Stimulated activated CD4-positive, alpha-beta T cell treated with anti-CD3 and anti-CD28 coated beads, Interleukin-4, amount 100 ng/mL, for 4 hours (primary cell): Measurements from ENCODE around the gene BRMS1.
A peak's percentile ranks its signal among the peaks of the same experiment; 100 is the strongest.
"Not testable (repeated sequence)": the region's sequence is repeated elsewhere in the genome, so short reads cannot be mapped to it uniquely, and the experiment has no call there.

Experiments used
- DNase-seq, 2 experiments: peaks; one replicate each; pipeline ENCODE4 v3.0.0-alpha.2; 2020

The BRMS1 gene, protein sequence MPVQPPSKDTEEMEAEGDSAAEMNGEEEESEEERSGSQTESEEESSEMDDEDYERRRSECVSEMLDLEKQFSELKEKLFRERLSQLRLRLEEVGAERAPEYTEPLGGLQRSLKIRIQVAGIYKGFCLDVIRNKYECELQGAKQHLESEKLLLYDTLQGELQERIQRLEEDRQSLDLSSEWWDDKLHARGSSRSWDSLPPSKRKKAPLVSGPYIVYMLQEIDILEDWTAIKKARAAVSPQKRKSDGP

DNA sequence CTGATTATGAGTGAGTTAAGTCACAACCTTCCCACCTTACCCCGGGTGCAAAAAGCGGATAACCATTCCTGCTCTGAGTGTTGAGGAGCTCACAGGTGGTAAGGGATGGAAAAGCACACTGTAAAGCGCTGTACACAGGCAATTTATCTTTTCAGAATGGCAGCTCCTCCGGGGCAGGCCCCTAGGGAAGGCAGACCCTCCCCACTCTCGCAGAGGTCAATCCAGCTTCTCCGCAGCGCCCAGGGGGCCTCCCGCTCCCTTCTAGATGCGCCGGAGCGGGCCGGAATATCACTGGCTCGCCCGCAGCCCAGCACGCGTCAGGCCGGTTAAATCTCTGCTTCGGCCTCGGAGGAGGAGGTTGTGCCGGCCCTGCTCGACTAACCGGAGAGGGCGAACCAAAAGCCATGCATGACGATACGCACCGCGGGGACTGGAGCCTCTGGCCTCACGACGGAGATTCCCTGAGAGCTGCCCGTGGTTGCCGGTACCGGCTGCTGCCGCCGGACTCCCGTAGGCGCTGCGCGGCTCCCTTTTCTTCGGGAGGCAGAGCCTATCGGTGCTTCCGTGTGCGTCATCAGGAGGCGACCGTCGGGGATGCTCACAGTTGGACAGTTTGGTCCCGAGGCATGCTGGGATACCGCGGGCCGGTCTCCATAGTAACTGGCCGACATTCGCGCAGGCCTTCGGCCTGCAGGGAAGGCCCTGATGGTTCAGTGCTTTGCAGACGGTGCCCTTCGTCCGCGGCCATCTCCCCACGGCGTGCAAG is at the start of gene BRMS1:
Gene BRMS1, minus strand, starts transcription at position 555 of the 766 bp plus-strand sequence. CDS start 2,870 bp downstream, outside the sequence.
- peak; percentile 93 to 94 for DNase-seq

DNA sequence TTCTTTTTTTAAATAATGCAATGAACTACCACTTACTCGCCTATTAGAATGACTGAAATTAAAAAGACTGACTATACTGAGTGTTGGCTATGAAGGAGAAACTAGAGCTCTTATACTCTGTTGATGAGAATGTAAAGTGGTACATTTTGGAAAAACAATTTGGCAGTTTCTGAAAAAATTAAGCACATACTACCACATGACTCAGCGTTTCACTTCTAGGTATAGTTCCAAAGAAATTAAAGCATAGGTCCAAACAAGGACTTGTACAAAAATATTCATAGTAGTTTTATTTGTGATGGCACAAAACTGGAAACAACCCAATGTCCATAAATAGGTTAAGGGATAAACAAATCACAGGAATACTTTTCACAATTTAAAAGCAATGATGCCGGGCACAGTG is 49.0 kb upstream of the BRMS1 start:
- no peak for DNase-seq

DNA sequence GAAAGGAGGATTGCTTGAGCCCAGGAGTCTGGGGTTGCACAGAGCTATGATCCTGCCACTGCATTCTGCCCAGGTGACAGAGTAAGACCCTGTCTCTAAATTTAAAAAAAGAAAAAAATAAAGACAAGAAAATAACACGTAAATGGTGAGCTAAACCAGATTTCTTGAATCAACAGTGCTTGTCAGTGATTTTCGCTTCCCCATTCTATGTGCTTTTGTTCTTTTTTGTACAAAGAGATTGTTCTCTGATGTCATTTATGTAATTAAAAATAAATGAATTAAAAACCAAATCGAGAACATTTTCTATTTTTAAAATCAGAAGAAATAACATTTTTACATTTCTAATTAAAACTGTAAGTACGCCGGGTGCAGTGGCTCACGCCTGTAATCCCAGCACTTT is 46.4 kb upstream of the BRMS1 start:
- DNase-seq, result no peak

DNA sequence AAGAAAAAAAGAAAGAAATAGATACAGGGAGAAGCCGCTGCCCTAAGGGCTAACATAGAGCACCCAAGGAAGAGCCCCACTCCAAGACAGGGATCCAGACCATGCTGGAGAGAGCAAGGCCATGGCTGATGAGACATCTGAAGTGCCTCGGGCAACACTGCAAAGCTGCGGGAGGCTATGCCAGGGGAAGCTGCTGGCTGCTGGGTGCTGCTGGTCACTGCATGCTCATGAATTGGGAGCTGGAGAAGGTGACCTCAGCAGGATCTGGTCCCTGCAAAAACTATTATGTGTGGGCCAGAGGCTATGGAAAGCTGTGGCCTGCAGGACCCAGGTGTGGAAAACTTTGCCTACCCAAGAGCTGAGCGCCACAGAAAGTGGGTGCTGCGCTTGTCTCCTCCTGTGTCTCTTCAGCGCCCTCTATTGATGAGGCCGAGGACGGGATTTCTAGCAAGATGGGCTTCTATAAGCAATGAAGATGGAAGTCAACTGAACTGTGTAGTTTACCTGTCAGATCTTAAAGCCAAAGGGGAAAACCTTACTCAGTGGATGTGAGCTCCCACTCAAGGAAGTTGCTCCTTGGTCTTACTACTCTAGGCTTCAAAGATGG is 44.0 kb upstream of the BRMS1 start:
- DNase-seq, result peak; percentile 52 to 70

DNA sequence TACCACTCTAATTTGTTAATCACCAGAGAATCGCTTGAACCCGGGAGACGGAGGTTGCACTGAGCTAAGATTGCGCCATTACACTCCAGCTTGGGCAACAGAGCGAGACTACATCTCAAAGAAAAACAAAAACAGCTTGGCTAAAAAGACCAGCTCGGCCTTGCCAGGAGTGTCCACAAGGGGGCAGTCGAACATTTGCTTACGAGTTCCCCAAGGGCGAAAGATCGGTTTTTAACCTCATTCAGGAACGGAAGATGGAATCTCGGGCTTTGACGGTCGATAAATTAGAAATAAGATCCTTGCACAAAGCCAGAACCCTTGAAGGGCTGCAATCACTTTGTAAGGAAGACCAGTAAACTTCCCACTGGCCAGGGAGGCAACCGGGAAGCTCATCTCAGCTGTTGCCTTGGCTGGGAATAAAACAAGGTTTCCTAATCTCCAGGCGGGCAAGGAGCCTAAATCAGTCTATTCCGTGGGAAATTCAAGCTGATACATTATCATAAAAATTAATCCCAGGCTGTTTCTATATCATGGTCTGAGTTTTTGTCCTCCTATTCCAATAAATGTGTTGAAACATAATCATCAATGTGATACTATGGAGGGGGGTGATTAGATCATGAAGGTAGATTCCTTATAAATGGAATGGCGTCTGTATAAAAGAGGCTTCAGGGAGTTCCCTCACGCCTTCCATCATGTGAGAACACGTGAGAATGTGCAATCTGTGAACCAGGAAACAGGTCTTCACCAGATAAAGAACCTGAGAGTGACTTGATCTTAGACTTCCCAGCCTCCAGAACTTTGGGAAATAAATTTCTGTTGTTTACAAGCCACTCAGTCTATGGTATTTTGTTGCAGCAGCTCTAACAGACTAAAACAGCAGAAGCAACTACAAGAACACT is 41.5 kb upstream of the BRMS1 start:
- peak; percentile 73 to 76 for DNase-seq

DNA sequence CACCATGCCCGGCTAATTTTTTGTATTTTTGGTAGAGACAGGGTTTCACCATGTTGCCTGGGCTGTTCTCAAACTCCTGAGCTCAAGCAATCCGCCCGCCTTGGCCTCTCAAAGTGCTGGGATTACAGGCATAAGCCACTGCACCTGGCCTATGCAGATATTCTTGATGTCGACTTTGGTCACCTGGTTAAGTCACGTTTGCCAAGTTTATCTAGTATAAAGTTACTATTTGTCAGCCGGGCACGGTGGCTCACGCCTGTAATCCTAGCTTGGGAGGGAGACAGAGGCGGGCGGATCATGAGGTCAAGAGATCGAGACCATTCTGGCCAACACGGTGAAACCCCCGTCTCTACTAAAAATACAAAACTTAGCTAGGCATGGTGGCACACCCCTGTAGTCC is 39.4 kb upstream of the BRMS1 start:
- DNase-seq, result not testable (repeated sequence)

DNA sequence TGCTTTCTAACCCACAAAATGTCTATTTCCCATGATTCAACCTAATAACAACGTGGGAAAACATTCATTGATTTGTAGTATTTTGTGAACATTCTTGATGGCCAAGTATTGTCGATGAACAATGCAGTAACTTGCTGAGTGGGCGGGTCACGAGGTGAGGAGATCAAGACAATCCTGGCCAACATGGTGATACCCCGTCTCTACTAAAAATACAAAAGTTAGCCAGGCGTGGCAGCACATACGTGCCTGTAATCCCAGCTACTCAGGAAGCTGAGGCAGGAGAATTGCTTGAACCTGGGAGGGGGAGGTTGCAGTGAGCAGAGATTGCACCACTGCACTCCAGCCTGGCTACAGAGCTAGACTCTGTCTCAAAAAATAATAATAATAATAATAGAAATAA is 35.4 kb upstream of the BRMS1 start:
- DNase-seq, result not testable (repeated sequence)

DNA sequence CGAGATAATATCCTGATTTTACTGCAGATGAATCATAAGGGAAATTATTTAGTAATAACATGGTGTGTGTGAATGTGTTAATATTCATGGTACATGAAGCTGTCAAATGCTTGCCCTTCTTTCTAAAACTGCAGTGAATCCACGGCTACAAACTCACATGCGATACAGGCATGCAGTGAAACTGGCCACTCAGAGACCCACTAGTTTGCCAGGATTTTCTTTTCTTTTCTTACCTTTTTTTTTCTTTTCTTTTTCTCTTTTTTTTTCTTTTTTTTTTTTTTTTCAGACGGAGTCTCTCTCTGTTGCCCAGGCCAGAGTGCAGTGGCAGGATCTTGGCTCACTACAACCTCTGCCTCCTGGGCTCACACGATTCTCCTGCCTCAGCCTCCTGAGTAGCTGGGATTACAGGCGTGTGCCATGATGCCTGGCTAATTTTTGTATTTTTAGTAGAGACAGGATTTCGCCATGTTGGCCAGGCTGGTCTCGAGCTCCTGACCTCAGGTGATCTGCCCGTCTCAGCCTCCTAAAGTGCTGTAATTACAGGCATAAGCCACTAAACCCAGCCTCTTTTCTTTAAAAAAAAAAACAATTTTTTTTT is 28.9 kb upstream of the BRMS1 start:
- not testable (repeated sequence) for DNase-seq

DNA sequence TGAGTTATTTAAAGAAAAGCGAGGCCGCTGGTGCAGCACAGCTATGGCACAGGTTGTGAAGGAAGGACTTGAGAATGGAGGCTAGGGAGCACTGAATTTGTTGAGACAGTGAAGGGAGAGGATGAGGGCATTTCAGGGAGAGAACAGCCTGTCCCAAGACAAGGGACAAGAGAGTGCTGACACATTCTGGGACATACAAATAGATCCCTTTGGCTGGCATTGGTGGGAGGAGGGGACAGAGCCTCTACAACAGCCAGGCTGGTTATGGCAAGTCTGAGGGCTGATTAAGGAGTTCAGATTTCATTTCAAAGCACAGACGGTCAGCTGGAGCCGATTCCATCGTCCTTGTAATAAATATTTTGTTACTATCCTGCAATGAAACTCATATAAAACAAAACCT is 28.4 kb upstream of the BRMS1 start:
- DNase-seq, result no peak

DNA sequence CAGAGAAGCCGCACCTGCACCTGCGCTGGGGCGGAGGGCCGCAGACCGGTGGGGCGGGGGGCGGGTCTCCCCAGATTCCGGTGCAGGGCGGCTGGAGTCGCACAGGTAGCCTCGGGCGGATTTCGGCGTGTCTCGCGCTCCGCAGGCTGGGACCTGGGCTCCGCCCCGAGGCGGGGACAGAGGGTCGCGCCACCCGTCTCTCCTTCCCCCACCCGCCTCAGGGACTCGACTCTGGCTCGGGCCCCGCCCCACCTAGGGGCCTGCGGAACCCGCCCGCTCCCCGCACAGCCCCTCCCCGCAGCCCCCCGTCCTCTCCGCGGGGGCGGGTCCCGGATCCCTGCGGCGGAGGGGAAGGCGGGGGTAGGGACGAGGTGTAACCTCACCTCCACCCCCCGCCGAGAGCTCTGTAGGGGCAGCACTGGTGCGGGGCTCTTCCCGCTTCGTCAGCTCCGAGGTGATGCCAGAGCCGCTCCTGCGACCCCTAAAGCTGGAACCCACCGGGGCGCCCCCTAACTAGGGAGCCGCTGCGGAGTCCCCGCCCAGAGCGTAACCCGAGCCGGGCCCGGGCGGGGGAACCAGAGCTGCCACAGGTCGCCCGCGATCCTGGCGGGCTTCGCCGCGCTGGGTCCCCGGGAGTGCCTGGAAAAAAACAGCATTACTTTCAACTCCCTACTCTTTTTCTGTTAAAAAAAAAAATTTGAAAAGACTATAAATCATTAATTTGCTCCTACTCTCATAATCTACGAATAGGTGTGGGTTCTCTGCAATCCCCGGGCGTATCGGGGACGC is 26.9 kb upstream of the BRMS1 start, which contains the start of gene SLC29A2:
Gene SLC29A2, minus strand, starts transcription at position 134 of the 789 bp plus-strand sequence. CDS start 169 bp downstream, outside the sequence.
- DNase-seq, result peak; percentile 79 to 83

DNA sequence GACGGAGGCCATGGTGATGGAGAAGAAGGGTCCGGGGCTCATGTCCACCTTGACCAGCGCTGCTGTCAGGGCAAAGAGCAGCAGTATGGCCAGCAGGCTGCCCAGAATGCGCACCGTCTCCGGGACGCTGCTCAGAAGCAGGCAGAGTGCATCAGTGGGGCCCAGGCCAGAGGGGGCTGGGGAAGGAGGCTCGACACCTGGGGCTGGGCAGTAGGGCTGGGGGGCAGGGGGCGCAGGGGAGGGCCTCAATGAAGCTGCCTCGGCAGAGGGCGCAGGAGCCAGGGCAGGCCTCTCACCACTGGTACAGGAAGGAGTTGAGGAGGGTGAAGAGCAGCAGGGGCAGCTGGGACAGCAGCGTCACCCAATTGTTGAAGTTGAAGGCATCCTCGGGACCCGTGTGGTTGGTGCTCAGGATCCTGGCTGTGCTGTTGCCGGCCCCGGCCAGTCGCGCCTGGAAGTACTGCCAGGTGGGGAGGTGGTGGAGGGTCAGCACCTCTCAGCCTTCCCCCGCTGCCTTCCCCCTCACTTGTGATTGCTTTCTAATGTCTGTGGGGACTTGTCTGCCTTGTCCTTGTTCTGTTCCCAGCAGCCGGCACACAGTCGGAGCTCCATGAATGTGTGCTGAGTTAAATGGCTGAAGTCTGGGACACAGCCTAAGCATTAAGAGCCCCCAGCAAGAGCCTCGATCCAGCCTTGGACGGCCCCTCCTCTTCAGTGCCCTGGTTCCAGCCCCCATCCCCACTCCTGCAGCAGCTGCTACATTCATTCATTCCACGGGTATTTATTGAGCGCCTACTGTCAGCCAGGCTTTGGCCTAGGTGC is 24.4 kb upstream of the BRMS1 start:
- DNase-seq, result no peak

DNA sequence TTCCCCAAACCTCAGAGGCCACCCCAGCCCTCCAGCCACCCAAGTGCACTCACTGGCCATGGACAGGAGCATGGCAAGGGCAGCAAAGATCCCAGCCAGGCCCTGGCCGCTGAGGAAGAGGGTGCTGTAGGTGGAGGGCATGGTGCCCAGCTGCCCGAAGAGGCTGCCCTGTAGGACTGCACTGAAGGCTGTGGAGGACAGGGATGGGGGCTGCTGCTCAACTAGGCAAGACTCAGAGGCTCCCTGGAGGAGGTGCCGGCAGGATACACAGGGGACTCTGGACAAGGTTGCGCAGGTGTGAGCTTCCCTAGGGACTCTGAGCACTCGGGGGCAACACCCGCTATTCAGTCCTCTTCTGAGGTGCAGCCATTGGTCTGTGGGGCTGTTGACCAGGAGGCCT is 23.6 kb upstream of the BRMS1 start:
- DNase-seq, result no peak

DNA sequence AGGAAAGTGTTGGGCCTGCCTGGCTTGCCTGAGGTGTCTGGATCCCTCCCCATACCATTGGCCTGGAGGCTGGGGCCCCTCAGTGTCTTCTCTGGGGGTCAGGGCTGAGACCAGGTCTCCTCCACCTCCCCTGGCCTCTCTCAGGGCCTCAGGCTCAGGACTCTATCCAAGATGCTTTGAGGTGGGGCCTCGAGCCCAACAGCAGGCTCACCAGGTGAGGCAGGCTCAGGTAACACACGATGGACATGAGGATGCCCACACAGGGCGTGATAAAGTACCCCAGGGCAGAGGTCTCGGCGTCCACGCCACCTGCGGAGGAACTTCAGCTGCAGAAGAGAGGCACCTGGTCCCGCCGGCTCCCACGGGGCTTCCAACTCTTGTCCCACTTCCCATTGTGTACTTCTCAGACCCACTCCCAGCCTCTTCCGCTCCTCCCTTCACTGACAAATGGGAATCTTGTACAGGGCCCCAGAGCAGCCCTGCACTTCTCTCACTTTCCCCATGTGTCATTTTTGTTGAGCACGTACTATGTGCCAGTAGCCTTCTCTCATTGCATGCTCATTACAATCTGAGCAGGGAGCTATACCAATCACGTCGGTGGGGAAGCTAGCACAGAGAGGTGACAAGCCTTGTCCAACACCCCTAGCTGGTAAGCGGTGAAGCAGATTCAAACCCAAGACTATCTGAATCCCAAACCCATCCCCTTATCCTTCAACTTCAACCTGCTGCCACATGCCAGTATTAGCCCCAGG is 22.8 kb upstream of the BRMS1 start:
- no peak for DNase-seq

DNA sequence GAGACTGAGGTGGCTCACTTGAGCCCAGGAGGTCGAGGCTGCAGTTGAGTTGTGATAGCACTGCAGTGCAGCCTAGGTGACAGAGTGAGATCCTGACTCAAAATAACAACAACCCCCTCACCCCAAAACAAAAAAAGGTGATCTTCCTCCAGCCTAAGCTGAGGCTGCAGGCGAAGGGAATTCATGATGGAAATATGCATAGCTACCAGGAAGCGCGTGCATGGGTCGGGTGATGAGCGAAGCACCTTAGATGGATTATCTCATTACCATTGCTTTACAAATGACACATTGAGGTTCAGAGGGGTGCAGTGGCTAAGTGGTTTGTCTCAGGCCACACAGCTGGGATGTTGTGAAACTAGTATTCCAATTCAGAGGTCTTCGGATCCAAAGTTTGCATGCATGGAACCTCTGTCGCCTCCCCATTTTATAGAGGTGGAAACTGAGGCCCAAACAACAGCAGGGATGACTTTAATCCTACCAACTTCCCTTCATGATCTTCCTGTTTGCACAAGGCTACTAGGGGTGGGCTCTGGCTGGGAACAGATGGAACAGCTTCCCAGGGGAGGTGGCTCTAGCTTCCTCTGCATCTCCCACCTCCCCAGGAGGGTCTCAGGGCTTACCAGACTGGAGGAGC is 22.1 kb upstream of the BRMS1 start:
- no peak for DNase-seq

DNA sequence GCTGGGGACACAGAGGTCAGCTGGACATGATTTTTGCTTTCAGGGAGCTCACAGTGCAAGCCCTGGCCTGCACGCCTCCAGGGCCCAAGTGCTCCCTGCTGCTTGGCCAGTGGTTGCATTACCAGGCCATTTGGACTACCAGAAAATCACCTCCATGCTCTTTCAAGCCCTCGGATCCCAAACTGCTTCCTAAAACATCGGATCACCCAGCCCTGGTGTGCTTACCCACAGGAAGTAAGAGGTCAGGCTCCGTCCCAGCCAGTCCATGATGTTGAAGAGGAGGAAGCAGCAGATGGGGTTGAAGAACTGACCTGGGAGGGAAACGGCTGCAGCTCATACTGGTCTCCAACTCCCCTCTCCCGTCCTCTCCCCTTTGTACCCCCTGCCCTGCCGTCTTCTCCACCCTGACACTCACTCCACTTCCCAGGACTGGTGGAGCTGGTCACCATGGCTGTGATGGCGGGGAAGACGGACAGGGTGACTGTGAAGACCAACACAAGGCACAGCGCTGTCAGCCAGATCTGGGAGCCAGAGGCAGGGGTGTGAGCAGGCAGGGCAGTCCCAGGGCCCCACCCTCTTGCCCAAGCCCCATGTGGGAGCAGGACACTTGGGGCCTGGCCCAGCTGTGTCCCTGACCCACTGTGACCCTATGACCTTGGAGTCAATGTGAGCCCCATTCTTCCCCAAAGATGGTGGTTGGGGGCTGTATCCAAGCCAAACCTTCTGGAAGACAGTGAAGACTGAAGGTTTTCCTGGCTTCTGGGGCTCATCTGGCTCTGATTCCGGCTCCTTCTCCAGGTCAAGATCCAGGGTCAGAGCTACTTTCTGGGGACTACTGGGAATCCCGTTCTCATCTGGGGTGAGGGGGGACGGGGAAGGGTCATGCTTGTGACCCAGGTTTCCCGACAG is 21.1 kb upstream of the BRMS1 start:
- no peak for DNase-seq

DNA sequence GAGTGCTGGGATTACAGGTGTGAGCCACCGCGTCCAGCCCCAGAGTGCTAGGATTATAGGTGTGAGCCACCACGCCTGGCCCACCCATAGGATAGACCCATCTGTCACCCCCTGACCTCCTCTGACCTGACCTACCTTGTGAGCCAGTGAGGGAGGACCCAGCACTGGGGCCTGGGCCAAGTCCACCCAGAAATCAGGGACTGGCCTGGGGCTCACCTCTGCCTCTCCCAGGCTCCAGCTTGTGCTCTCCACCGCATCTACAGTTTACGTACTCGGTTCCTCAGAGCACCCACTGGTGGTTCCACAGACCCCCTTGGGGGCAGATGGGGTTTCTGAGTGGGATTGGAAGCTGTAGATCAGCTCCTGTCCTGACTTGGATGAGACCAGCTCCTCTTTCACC is 20.3 kb upstream of the BRMS1 start:
- DNase-seq, result no peak

DNA sequence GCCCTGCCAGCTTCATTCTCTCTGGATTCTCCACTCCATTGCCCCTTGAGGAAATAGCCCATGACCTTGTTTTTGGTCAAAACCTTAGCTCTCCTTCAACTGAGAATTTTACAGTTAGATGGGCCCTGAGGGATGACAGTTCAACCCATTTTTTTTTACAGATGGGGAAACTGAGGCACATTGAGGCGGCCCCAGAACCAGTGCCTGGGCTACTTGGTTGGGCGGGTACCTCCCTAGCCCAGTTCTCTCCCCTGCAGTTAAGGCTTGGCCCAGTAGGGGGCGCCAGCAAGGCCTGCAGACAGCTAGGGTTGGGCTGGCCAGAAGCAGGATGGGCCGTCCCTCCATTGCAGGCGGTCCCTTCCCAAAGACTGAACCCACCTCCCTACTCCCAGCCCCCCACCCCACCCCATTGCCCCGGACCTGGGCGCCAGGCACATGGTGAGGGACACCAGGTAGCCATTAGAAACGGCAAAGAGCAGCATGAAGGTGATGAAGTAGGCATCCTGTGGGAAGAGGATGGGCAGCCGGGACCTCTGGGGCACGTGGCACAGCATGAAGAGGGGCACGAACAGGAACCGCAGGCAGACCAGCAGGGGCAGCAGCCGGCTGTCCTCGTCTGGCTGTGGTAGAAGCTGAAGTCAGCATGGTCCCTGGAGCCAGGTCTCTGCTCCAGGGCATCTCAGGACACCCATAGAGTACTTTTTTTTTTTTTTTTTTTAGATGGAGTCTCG is 19.1 kb upstream of the BRMS1 start:
- DNase-seq, result peak; percentile 50 to 73

DNA sequence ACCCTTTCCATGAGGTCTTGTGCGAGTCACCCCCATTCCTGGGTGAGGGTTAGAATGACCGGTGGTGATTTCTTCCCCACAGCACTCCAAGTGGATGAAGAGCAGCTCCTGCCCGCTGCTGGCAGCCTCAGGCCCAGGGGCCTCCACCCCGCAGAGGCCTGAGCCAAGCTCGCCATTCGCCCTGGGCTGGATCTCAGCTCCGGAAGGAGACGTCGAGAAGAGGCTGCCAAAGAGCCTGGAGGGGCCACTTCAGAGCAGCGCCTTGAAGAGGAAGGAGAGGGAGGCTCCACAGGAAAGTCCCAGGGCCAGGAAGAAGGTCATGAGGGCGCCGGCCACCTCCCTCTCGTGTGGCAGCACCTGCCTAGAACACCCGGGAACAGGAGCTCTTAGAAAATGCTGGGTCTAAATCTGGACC is 18.3 kb upstream of the BRMS1 start:
- DNase-seq, result no peak
